Ovary (tissue), 9 donors: ENCODE measurements around the gene LDLR. TPM values are rescaled to one million over a fixed set of nuclear protein-coding genes. Genes with fewer than 3 reads are reported as not detected.
"Not testable (repeated sequence)": the region's sequence is repeated elsewhere in the genome, so short reads cannot be mapped to it uniquely, and the experiment has no call there.

Source experiments
- DNase-seq, 5 donors: peaks; one replicate each; pipeline ENCODE4 v3.0.0-alpha.2; 2019 to 2020
- H3K27ac ChIP-seq, 2 donors: fragments of 200-600 bp; one replicate each; pipeline versions ENCODE4 v1.5.1 to v1.8.0; 2019 to 2022
- H3K27me3 ChIP-seq: fragments of 200-600 bp; one replicate; pipeline ENCODE4 v1.8.0; 2022
- H3K36me3 ChIP-seq: fragments of 200-600 bp; sonication (generic); one replicate; pipeline ENCODE4 v1.5.1; 2019
- H3K4me1 ChIP-seq: one replicate; pipeline ENCODE4 v1.8.1; 2013; ENCODE audit warnings: mild to moderate bottlenecking, moderate library complexity; ENCODE audit not compliant: insufficient read depth
- H3K4me3 ChIP-seq: fragments of 200-600 bp; sonication (generic); one replicate; pipeline ENCODE4 v1.5.1; 2017
- H3K9me3 ChIP-seq, 2 donors: fragments of 200-600 bp in 1 of 2; sonication (generic) in 1 of 2; one replicate each; pipeline versions ENCODE4 v1.5.1 to v1.8.1; 2013 to 2019; ENCODE audit warnings: mild to moderate bottlenecking in 1 of 2, moderate library complexity in 1 of 2
- EP300 ChIP-seq: sonication (generic); formaldehyde crosslinking; IDR thresholded peaks from one replicate; pipeline ENCODE4 v1.6.1; 2017; ENCODE audit warnings: antibody characterized with exemption
- POLR2A ChIP-seq: fragments of 450-650 bp; IDR thresholded peaks from one replicate; pipeline ENCODE4 v1.6.1; 2017; ENCODE audit warnings: antibody characterized with exemption, mild to moderate bottlenecking, moderate library complexity
- WGBS, 3 donors: extraction: QIAGEN DNeasy Blood & Tissue Kit in 1 of 3; methylation state at CpG; one replicate each; pipeline versions ENCODE4 v1.1.5 to v1.1.7; 2013 to 2017; 5-methylcytosine and 5-hydroxymethylcytosine counted together
- intact Hi-C, 4 donors: fragments of 100-400 bp; cut with DNase I; formaldehyde crosslinking; loops; one replicate each; pipeline versions ENCODE4 v1.11.0 to v1.15.1; 2022 to 2023
- polyA plus RNA-seq, 2 donors: library from polyadenylated mRNA; stranded (reverse); fragments of 200-250 nt in 1 of 2; fragments of 350-450 nt in 1 of 2; fragmentation: Illumina TruSeq in 1 of 2; extraction: RNeasy Lipid Tissue Mini Kit (QIAGEN cat#74804) in 1 of 2; gene quantifications; one replicate each; pipeline ENCODE4 v1.2.3, GENCODE V29; 2013 to 2014
- total RNA-seq, 7 donors: library from RNA; depleted of rRNA in 2 of 7; stranded (reverse); fragments of >200 nt in 2 of 7; fragmentation: NEBNext Ultra II Directional in 3 of 7; extraction: Animal tissue kit (Norgen Biotek cat#: 25700) in 3 of 7; gene quantifications; one replicate each; pipeline versions ENCODE4 v1.1.0 to v1.2.4, GENCODE V29; 2016 to 2023
- TF ChIP-seq, protein P1 (sequence below), 3 donors: fragments of 450-650 bp in 2 of 3; fragments of 200-600 bp in 1 of 3; IDR thresholded peaks; one replicate each; pipeline versions ENCODE4 v1.5.1 to v1.8.0; 2016 to 2022; ENCODE audit warnings: antibody characterized with exemption in 3 of 3, mild to moderate bottlenecking in 1 of 3
- donor health status: DM: no; HTN: no; CAD: no; lungs with moderate emphysema.
- donor health status: DM: no; HTN: no; CAD: no.
- donor health status: Bipolar disorder and iron deficiency.
- donor health status: DM: yes; HTN: yes; CAD: no.
- donor health status: DM: no; HTN: no; CAD: no.
- donor health status: DM: yes; HTN: yes; CAD: no.

LDLR gene
- total and polyA plus RNA-seq, 9 donors, result 31.1 to 436 (median 141) TPM

DNA sequence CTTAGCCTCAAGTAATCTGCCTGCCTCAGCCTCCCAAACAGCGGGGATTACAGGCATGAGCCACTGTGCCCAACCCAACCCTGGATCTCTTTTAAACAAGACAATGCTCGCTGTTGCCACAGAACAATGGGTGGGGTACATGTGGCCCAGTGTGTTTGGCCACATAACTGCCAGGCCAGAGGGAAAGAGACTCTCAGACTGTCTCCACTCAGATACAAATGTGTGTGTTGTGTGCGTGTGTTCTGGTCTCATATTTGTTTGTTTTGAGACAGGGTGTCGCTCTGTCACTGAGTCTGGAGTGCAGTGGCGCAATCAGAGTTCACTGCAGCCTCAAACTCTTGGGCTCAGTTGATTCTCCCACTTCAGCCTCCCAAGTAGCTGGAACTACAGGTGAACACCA is 25.8 kb downstream of the LDLR start:
- Histone ChIP-seq H3K36me3 (no peaks in the 10 kb centered on the region), H3K4me3 (no peak overlapping the region)
- 91 to 96% (median 91%) methylated on average over 5 of the region's 5 CpGs for WGBS, 3 donors

DNA sequence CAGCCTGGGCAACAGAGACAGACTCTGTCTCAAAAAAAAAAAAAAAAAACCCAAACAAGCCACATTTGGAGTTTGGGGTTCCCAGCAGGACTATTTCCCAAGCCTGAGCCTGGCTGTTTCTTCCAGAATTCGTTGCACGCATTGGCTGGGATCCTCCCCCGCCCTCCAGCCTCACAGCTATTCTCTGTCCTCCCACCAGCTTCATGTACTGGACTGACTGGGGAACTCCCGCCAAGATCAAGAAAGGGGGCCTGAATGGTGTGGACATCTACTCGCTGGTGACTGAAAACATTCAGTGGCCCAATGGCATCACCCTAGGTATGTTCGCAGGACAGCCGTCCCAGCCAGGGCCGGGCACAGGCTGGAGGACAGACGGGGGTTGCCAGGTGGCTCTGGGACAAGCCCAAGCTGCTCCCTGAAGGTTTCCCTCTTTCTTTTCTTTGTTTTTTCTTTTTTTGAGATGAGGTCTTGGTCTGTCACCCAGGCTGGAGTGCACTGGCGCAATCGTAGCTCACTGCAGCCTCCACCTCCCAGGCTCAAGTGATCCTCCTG is 26.7 kb downstream of the LDLR start:
- Histone ChIP-seq H3K27ac (no peak overlapping the region), H3K36me3 (no peaks in the 10 kb centered on the region), H3K27me3 (no peaks in the 10 kb centered on the region)

More for the DNA sequence above, 25.8 kb downstream of the LDLR start:
- Histone ChIP-seq H3K4me1 (no peaks in the 10 kb centered on the region), H3K9me3 (no peaks in the 10 kb centered on the region), H3K27me3 (no peaks in the 10 kb centered on the region), H3K27ac (no peak overlapping the region)
- TF ChIP-seq, protein P1, sequence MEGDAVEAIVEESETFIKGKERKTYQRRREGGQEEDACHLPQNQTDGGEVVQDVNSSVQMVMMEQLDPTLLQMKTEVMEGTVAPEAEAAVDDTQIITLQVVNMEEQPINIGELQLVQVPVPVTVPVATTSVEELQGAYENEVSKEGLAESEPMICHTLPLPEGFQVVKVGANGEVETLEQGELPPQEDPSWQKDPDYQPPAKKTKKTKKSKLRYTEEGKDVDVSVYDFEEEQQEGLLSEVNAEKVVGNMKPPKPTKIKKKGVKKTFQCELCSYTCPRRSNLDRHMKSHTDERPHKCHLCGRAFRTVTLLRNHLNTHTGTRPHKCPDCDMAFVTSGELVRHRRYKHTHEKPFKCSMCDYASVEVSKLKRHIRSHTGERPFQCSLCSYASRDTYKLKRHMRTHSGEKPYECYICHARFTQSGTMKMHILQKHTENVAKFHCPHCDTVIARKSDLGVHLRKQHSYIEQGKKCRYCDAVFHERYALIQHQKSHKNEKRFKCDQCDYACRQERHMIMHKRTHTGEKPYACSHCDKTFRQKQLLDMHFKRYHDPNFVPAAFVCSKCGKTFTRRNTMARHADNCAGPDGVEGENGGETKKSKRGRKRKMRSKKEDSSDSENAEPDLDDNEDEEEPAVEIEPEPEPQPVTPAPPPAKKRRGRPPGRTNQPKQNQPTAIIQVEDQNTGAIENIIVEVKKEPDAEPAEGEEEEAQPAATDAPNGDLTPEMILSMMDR (IDR thresholded peaks at IDR 0.05), result no peak
- DNase-seq, result no peak
- intact Hi-C loops, result loop anchor here in 1 of 4 donors (10.0 kb wide), 1 partner anchor 170 kb away; no protein-coding TSS in a partner anchor

DNA sequence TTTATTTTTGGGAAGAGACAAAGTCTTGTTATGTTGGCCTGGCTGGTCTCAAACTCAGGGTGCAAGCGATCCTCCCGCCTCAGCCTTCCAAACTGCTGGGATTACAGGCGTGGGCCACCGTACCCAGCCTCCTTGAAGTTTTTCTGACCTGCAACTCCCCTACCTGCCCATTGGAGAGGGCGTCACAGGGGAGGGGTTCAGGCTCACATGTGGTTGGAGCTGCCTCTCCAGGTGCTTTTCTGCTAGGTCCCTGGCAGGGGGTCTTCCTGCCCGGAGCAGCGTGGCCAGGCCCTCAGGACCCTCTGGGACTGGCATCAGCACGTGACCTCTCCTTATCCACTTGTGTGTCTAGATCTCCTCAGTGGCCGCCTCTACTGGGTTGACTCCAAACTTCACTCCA is 27.2 kb downstream of the LDLR start:
- H3K36me3 ChIP-seq, result no peaks in the 10 kb centered on the region
- DNase-seq, result peak in 1 of 5 donors; percentile 24
- TF ChIP-seq, protein P1 (IDR thresholded peaks at IDR 0.05), result no peak
- no peak for TF ChIP-seq POLR2A
- no peak for TF ChIP-seq EP300
- no peak overlapping the region for H3K4me3 ChIP-seq
- intact Hi-C loops, result loop anchor here in 1 of 4 donors (10.0 kb wide), 1 partner anchor 172 kb away; no protein-coding TSS in a partner anchor
- WGBS, 3 donors, result 93 to 96% (median 94%) methylated on average over 9 of the region's 9 CpGs
- H3K9me3 ChIP-seq, result no peaks in the 10 kb centered on the region
- H3K27ac ChIP-seq, result no peak overlapping the region
- H3K27me3 ChIP-seq, result no peaks in the 10 kb centered on the region
- no peaks in the 10 kb centered on the region for H3K4me1 ChIP-seq

More for the DNA sequence above, 26.7 kb downstream of the LDLR start:
- Histone ChIP-seq H3K9me3 (no peaks in the 10 kb centered on the region), H3K4me3 (no peak overlapping the region), H3K4me1 (no peaks in the 10 kb centered on the region)
- WGBS, 3 donors, result 38 to 64% (median 62%) methylated on average over 11 of the region's 11 CpGs
- TF ChIP-seq POLR2A, result no peak
- TF ChIP-seq EP300, result no peak
- TF ChIP-seq, protein P1 (IDR thresholded peaks at IDR 0.05), result no peak
- intact Hi-C loops, result loop anchor here in 1 of 4 donors (10.0 kb wide), 1 partner anchor 171 kb away; no protein-coding TSS in a partner anchor
- no peak for DNase-seq

DNA sequence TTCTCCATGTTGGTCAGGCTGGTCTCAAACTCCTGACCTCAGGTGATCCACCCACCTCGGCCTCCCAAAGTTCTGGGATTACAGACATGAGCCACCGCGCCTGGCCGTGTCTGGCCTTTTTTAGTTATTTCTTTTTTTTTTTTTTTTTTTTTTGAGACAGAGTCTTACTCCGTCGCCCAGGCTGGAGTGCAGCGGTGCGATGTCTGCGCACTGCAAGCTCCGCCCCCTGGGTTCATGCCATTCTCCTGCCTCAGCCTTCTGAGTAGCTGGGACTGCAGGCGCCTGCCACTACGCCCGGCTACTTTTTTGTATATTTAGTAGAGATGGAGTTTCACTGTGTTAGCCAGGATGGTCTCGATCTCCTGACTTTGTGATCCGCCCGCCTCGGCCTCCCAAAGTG is 32.7 kb downstream of the LDLR start:
- not testable (repeated sequence) for H3K9me3 ChIP-seq, H3K36me3 ChIP-seq, H3K27ac ChIP-seq, H3K4me3 ChIP-seq, DNase-seq, H3K4me1 ChIP-seq, H3K27me3 ChIP-seq
- intact Hi-C loops, result loop anchor here in 1 of 4 donors (10.0 kb wide), 1 partner anchor 187 kb away; no protein-coding TSS in a partner anchor
- WGBS, 3 donors, result 91 to 97% (median 94%) methylated on average over 17 of the region's 17 CpGs

DNA sequence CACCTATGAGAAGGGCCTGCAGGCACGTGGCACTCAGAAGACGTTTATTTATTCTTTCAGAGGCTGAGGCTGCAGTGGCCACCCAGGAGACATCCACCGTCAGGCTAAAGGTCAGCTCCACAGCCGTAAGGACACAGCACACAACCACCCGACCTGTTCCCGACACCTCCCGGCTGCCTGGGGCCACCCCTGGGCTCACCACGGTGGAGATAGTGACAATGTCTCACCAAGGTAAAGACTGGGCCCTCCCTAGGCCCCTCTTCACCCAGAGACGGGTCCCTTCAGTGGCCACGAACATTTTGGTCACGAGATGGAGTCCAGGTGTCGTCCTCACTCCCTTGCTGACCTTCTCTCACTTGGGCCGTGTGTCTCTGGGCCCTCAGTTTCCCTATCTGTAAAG is 33.9 kb downstream of the LDLR start:
- 76 to 83% (median 79%) methylated on average over 13 of the region's 13 CpGs for WGBS, 3 donors
- Histone ChIP-seq H3K4me1 (peaks cover 3% of the 10 kb centered on the region), H3K4me3 (no peak overlapping the region), H3K27ac (no peak overlapping the region), H3K36me3 (no peaks in the 10 kb centered on the region), H3K27me3 (no peaks in the 10 kb centered on the region), H3K9me3 (no peaks in the 10 kb centered on the region)
- TF ChIP-seq EP300 (no peak), POLR2A (no peak)
- TF ChIP-seq, protein P1 (IDR thresholded peaks at IDR 0.05), result no peak
- intact Hi-C loops, result loop anchor here in 1 of 4 donors (10.0 kb wide), 1 partner anchor 188 kb away; no protein-coding TSS in a partner anchor
- peak in 1 of 5 donors; percentile 26 for DNase-seq

DNA sequence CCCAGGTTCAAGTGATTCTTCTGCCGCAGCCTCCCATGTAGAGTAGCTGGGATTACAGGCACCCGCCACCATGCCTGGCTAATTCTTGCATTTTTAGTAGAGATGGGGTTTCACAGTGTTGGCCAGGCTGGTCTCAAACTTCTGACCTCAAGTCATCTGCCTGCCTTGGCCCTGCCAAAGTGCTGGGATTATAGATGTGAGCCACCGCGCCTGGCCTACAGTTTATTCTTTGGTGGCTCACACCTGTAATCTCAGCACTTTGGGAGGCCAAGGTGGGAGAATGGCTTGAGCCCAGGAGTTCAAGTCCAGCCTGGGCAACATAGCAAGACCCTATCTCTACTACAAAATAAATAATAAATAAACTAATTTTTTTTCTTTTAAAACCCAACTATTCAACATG is 34.9 kb downstream of the LDLR start:
- H3K36me3 ChIP-seq, H3K4me3 ChIP-seq, H3K4me1 ChIP-seq, H3K9me3 ChIP-seq, H3K27ac ChIP-seq, H3K27me3 ChIP-seq, DNase-seq: not testable (repeated sequence)
- intact Hi-C loops, result loop anchor here in 1 of 4 donors (10.0 kb wide), 1 partner anchor 189 kb away; no protein-coding TSS in a partner anchor
- WGBS, 3 donors, result 95 to 100% (median 95%) methylated on average over 4 of the region's 4 CpGs
